GM06990 (cell line): ENCODE measurements around the gene FOLR1.

Source experiments
- DNase-seq: peaks from one replicate; pipeline ENCODE4 v3.0.0-alpha.2; 2011; ENCODE audit not compliant: insufficient read length; ENCODE audit errors: extremely low read depth
- H3K27me3 ChIP-seq: replicated peaks from 2 replicates; pipeline ENCODE4 v1.6.0; 2011; ENCODE audit warnings: low read length; ENCODE audit not compliant: control insufficient read depth, insufficient read depth
- H3K36me3 ChIP-seq: 2 replicates; pipeline ENCODE4 v1.5.1; 2011; ENCODE audit warnings: low read length; ENCODE audit not compliant: control insufficient read depth, insufficient read depth
- H3K4me3 ChIP-seq: replicated peaks from 2 replicates; pipeline ENCODE4 v1.5.1; 2011; ENCODE audit warnings: low read depth, mild to moderate bottlenecking, control low read depth, low read length
- CTCF ChIP-seq: IDR thresholded peaks from 2 replicates; pipeline ENCODE4 v1.5.1; 2011; ENCODE audit warnings: low read length, control low read depth, mild to moderate bottlenecking, inconsistent platforms; ENCODE audit not compliant: insufficient read depth, poor library complexity, severe bottlenecking

FOLR1 gene

GRCh38 chr11:72229336-72229924, 37.5 kb downstream of the FOLR1 start:
- no peaks in the 10 kb centered on the region for H3K27me3 ChIP-seq
- H3K4me3 ChIP-seq, result no peak overlapping the region
- no peak for TF ChIP-seq CTCF
- DNase-seq, result no peak
- peaks cover 48% of the 10 kb centered on the region for H3K36me3 ChIP-seq

GRCh38 chr11:72229925-72230763, 38.2 kb downstream of the FOLR1 start:
- no peak overlapping the region for H3K4me3 ChIP-seq
- TF ChIP-seq CTCF, result no peak
- DNase-seq, result no peak
- no peaks in the 10 kb centered on the region for H3K27me3 ChIP-seq
- H3K36me3 ChIP-seq, result peaks cover 52% of the 10 kb centered on the region

GRCh38 chr11:72230764-72231365, 38.9 kb downstream of the FOLR1 start:
- no peak for DNase-seq
- TF ChIP-seq CTCF, result no peak

GRCh38 chr11:72231396-72232259, 39.7 kb downstream of the FOLR1 start:
- no peak for TF ChIP-seq CTCF
- DNase-seq, result no peak
- Histone ChIP-seq H3K36me3 (peaks cover 57% of the 10 kb centered on the region), H3K27me3 (no peaks in the 10 kb centered on the region), H3K4me3 (no peak overlapping the region)

More at GRCh38 chr11:72230764-72231365, 38.9 kb downstream of the FOLR1 start:
- peaks cover 57% of the 10 kb centered on the region for H3K36me3 ChIP-seq
- no peak overlapping the region for H3K4me3 ChIP-seq
- no peaks in the 10 kb centered on the region for H3K27me3 ChIP-seq

- DNase-seq, result no peak
- H3K36me3 ChIP-seq, result peaks cover 62% of the 10 kb centered on the region
These were observed 40.5 kb downstream of the FOLR1 start for GRCh38 chr11:72232260-72233055.

More at GRCh38 chr11:72232260-72233055, 40.5 kb downstream of the FOLR1 start:
- Histone ChIP-seq H3K27me3 (no peaks in the 10 kb centered on the region), H3K4me3 (no peak overlapping the region)
- no peak for TF ChIP-seq CTCF
